Umbilical cord (tissue), 2 donors: ENCODE measurements around the gene MEGF6. TPM values are rescaled to one million over a fixed set of nuclear protein-coding genes. Genes with fewer than 3 reads are reported as not detected.
A peak's percentile ranks its signal among the peaks of the same experiment; 100 is the strongest.
"Not testable (repeated sequence)": the region's sequence is repeated elsewhere in the genome, so short reads cannot be mapped to it uniquely, and the experiment has no call there.

Source experiments
- DNase-seq: peaks from one replicate; pipeline ENCODE4 v3.0.0-alpha.2; 2015; ENCODE audit warnings: low spot score
- total RNA-seq: library from RNA; depleted of rRNA; stranded (reverse); fragments of >200 nt; gene quantifications from one replicate; pipeline ENCODE4 v1.2.3, GENCODE V29; 2014; ENCODE audit warnings: low replicate concordance; ENCODE audit not compliant: insufficient read depth

MEGF6 gene
- total RNA-seq, 1 donor from 2014 or later, result 45.3 TPM

DNA sequence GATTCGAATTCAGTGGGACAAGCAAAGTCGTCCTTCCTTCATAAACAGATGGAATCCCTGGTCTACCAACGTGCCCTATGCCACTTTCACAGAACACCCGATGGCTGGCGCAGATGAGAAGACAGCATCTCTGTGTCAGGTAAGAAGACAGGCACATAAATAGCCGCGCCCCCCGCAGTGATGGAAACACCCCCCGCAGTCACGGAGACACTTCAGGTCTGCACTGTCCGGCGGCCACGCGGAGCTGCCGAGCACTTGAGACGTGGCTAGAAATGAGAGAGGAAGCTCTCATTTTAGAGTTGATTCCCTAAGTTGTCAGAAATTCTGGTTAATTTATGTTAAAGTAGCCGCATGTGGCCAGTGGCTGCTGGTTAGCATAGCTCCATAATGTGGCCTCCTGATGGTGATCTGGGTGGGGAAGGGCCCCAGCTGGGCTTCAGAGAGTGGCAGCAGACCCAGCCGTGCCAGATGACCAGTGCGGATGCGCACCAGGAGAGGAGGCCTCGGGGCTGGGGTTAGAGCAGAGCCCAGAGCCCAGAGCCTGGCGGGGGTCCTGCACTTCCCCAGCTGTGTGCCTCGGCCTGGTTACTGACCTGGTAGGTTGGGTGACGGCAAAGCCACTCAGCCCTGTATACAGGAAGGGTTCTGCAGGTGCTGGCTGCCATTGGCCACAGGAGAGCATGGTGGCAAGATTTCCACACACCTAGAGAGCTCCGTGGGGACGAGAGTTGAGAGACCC, 16.4 kb upstream of the MEGF6 start:
- DNase-seq, result no peak

DNA sequence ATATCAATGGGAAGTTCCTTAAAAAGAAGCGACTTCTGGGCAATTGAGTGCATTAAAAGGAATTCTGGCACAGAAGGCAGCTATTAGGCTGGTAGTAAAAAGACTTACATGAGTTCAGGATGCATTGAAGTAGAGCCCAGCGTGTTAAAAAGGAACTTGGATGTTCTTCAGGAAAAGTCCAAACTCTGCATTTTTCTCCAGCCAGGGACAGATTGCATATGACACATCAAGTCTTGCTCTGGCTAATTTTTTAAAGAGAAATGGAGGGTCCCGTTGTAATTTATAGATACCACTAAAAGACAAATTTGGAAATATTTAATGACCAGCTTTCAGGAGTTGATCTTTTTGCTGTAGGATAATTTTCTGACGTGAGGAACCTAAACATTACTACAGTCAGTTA, 14.7 kb upstream of the MEGF6 start:
- no peak for DNase-seq

DNA sequence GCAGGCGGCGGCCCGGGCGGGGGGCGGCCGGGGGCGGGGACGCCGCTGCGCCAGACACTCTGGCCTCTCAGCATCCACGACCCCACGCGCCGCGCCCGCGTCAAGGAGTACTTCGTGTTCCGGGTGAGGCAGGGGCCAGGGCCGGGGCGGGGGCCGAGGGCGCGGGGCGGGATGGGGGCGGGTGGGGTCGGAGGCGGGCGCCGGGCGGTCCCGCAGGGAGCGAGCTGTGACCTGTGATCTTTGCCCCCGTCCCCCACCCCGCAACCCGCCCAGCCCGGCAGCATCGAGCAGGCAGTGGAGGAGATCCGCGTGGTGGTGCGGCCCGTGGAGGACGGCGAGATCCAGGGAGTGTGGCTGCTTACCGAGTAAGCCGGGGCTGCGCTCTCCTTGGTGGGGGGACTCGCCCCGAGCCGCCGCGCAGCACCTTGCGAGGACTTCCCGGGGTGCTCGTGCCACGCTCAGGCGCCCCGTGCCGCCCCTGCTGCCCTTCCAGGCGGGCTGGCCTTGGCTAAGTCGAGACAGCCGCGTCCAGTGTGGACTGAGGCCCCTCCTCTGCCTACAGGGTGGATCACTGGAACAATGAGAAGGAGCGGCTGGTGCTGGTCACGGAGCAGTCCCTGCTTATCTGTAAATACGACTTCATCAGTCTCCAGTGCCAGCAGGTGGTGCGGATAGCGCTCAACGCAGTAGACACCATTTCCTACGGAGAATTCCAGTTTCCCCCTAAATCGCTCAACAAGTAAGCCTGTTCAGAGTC, 14.0 kb upstream of the MEGF6 start:
- no peak for DNase-seq

DNA sequence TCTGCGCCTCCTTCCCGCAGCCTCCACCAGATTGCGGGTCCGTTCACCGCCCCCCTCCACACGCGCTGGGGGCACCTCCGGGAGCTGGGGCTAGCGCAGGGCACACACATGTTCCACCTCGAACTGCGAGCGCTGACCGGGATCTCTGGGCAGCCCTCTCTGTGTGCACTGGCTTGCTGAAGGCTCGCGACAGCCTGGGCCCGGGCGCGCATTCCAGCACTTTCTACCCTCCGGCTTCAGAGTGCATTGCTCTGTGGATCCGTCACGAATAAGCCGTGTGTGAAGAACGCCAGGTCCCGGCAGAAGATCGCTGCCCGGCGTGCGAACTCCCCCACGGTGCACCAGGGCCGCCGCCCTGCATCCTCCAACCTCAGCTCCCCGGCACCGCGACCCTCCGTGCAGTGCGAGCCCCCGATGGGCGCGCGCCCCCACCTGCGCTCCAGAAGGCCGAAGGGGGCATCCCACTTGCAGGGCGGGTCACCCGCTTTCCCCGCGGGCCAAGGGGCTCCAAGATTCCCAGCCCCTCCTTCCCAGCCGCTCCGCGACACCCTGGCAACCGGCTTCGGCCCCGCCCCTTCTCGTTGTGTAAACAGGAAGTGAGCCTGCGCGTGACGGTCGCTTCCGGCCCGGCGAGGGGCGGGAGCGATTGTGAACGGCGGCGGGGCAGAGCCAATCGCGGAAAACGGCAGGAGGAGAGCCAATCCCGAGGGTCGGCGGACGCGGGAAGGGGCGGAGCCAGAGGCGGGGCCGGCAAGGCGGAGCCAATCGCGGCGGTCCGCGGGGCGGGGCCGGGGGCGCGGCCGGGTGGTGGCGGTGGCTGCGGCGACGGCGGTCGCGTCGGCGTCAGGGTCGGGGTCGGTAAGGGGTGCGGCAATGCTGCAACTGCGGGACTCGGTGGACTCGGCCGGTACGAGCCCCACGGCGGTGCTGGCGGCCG, 13.2 kb upstream of the MEGF6 start, which contains the start of gene TPRG1L:
TSS of gene TPRG1L (plus strand) at position 816 of the 937 bp plus-strand sequence. CDS start at position 874, 58 bp downstream.
- DNase-seq, result peak; percentile 98

DNA sequence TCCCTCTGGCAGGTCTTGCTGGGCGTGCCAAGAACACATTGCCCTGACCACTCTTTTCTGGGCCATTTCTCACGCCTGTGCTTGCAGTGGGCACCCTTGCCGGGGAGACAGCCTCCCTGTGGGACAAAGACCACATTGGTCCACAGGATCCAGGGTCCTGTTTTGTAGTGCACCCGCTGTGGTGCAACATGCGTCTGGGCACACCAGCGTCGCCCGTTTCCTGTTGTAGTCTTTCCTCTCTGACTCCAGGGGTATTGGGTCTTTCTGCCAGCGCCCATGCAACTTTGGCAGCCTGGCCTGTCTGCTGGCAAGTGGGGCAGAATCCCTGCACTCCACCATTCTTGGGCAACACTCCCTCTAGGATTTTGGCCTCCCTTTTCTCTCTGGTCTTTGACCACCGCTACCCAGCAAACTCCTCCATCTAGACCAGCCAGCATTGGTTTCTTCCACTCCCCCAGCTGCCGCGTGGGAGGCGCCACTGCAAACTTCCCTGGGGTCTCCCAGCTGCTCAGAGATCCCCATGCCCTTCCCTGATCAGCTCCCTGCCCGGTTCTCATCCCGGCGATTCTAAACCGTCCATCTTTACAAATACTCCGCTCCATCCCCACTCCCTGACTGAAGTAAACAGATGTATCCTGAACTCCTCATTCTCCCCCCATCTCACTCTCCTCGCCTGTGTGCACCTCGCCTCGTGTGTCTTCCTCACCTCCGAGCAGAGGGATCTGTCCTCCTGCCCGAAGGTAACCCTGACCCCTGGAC, 12.3 kb upstream of the MEGF6 start:
- DNase-seq, result no peak

DNA sequence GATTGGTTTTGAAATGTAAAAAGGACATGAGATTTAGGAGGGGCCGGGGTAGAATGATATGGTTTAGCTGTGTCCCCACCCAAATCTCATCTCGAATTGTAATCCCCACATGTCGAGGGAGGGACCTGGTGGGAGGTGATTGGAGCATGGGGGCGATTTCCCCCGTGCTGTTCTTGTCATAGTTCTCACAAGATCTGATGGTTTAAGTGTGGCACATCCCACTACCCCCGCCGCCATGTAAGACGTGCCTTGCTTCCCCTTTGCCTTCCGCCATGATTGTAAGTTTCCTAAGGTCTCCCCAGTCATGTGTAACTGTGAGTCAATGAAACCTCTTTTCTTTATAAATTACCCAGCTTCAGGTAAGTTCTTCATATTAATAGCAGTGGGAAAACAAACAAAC, 10.8 kb upstream of the MEGF6 start:
- DNase-seq, result not testable (repeated sequence)

DNA sequence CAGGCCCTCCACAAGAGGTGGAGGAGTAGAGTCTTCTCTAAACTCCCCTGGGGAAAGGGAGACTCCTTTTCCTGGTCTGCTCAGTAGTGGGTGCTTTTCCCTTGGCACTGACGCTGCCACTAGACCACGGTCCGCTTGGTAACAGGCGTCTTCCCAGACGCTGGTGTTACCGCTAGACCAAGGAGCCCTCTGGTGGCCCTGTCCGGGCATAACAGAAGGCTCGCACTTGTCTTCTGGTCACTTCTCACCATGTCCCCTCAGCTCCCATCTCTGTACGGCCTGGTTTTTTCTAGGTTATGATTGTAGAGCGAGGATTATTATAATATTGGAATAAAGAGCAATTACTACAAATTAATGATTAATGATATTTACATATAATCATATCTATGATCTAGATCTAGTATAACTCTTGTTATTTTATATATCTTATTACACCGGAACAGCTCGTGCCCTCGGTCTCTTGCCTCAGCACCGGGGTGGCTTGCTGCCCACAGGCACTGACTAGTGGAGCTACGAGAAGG, 9.9 kb upstream of the MEGF6 start:
- DNase-seq, result not testable (repeated sequence)

DNA sequence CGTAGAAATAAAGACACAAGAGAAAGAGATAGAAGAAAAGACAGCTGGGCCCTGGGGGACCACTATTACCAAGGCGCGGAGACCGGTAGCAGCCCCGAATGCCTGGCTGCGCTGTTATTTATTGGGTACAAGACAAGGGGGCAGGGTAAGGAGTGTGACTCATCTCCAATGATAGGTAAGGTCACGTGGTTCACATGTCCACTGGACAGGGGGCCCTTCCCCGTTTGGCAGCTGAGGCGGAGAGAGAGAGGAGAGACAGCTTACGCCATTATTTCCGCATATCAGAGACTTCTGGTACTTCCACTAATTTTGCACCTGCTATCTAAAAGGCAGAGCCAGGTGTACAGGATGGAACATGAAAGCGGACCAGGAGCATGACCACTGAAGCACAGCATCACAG, 9.4 kb upstream of the MEGF6 start:
- DNase-seq, result no peak

DNA sequence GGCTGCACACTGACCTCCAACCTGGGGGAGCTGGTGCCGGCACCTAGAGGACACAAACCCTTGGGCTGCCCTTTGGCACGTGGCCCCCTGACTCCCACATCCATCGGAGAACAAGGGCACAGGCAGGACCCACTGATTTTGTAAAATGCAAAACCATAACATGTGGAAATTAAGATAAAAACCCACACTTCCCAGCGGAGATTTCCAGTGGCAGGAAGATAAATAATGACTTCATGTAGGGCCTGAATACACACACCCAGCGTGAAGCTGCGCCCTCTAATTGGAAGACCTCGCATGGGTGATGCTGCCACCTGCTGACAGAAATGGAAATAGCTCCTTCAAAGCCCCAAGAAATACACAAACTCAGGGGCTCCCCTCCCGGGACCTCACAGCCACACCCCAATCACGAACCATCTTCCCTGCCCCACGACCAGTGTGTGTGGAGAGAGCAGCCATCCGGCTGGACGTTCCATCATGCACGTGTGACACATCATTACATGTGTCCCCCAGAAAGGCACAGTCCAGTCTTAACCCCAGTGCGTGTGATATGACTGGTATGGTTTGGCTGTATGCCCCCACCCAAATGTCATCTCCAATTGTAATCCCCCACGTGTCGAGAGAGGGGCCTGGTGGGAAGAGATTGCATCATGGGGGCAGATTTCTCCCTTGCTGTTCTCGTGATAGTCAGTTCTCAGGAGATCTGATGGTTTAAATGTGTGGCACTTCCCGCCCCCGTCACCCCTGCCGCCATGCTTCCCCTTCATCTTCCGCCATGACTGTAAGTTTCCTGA, 7.8 kb upstream of the MEGF6 start:
- DNase-seq, result peak; percentile 88

DNA sequence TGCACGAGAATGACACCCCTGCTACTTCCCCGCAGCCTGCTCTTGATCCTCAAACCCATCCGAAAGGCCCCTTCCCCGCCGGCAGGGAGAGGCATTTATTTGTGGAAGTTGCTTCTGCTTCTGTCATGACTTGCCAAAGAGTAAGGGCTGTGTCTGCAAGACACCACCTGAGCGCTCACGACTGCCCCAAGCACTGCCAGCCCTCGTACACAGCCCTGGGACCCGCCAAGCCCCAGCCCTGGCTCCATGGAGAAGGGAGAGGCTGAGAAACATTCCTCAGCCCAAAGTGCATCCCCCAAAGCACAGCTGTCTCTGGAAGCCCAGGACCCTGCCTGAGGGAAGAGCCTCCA, 7.2 kb upstream of the MEGF6 start:
- DNase-seq, result no peak

DNA sequence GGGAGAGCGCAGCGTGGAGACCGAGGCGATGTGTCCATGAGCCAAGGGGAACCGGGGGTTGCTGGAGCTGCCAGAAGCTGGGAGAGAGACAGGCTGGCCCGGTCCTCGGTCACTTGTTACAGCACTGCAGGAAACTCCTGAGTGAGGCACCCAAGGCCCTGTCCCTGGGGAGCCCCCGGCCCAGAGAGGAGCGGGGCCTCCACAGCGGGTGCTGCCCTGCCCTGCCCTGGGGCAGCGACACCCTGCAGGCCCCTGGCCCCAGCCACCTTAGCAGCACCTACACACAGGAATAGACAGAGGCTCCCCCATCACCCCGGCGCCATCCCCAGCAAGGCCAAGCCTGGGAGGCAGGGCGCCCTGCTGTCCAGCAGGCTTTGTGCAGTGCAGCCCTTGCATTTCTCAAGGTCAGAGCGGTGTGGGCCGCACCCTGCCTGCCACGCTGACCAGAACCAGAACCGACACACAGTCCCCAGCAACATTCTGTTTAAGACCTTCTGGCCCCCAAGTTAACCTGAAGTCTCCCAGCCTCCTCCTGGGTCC, 6.6 kb upstream of the MEGF6 start:
- no peak for DNase-seq

DNA sequence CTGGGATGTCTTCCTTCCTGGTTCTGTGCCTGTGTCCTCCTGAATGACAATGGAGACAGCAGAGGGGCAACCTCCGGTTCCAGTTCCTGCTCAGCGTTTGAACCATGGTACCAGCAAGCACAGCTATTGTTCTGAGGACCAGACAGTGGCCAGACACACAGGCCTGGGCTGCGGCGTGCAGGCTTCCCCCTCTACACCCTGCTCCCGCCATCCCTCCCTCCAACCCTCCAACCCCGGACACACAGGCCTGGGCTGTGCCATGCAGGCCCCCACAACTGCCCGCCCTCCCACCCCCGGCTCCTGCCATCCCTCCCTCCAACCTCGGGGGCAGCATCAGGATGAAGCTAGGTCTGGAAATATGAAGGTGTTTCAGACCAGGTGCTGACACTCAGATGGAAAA, 5.6 kb upstream of the MEGF6 start:
- DNase-seq, result no peak

DNA sequence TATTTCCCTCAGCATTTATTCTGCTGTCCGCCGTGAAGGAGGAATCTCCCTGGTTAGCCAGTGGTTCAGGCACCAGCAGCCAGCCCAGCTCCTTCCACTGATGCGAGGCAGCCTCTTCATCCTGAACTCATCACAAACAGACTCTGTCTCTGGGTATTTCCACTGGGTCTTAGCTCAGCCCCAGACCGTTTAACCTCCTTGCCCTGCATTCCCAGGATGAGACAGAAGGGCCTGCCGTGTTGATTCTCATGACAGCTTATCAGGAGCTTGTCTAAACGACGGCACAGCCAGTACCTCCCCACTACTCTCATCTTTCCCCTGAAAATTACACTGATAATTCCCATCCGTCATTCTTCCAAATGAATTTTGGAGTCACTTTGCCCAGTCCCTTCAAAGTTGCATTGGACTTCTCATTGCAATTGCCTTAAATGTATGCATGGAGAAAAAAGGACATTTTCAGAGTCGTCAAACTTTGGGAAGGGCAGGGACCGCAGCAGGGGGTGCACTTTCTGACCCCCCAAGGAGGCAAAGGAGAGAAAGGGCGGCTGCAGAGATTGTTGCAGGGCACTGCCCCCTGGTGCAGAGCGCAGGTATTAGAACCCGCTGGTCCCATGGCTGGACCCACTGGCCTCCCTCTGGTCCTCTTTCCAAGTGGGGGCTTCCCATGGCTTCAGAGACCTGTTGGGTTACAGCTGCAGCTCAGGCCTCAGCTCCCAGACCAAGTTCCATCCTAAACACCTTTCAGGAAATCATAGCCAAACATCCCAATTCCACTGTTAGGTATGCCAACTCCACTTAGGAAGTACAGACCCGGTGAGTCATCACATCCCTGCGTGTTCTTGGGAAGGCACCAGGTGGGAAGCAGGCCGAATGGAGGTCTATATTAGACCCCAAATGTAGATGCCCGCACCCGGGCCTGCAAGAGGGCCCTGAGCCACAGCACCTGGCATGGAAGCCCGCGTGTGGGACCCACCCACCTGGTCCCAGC, 3.7 kb upstream of the MEGF6 start:
- no peak for DNase-seq

DNA sequence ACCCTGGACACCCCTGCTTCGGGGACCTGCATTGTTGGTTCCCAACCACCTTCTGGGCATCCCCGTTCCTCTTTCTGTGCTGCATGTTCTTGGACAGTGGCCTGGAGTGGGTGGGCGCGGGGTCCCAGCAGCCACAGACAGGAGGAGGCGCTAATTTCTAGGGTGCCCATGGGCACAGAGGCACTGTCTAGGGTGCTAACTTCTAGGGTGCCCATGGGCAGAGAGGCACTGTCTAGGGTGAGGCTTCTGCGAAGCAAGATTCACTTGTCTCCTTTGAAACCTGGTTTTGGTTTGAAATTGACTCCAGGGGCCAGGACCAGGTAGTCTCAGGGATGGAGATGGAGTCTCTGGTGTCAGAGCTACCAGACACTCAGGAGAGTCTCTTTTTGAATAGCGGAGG, 815 bp upstream of the MEGF6 start:
- DNase-seq, result no peak

DNA sequence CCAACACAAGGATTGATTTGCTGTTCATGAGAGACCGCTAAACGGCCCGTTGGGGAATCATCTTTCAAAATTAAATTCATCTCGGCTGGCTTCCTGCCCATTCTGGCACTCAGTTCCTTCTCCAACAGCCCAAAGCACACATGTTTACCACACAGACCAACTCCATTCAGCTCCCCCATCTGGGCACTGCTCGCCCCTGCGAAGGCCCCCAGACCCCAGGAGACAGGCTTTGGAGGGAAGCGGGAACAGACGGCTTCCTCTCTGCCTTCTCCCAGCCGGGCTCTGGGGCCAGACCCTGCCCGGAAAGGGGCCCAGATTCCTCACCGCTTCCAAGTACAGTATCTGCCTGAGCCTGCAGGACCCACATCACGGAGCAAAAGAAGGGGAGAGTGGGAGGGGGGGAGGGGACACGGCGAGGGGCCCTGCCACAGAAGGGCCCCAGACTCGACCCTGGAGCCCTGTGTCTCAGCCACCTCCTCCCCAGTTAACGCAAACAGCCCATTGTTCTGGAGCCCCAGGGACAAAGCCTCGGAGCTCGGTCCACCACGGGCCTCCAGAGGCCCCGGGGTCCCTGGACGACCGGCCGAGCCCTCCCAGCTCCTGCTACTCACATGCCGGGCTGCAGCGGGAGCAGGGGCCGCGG, 660 bp downstream of the MEGF6 start:
- peak; percentile 57 for DNase-seq

DNA sequence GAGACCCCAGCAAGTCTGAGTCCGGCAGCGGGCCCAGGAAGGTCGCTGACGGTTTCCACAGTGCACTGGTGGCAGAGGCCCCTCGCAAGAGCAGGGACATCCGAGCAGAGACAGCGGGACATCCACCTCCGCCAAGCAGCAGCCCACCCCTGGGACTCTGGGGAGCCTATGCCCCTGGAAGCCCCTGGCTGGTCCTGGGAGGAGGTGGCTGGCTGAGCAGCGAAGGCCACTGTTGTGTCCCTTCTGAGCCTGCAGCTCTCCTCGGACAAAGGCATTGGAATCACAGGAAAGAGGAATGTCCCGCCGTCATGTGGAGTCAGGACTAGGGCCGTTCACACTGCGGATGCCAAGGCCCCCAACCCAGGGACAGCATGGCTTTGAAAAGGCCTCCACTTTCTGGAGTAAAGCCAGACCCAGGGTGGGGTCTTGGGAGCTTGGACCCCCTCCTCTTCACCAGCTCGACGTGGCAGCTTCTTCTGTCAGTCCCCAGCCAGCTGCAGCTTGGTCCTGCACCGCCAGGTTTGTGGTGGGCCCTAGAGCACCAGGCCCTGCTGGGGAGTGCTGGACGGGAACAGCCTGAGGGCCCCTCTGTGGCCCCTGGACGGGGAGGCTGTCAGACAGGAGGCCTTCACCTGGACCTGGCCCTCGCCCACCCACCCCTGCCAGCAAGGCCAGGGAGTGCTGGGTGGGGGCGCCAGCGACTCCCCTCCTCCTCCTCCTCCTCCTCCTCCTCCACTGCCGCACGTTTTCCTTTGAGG, 1.4 kb downstream of the MEGF6 start:
- DNase-seq, result no peak

DNA sequence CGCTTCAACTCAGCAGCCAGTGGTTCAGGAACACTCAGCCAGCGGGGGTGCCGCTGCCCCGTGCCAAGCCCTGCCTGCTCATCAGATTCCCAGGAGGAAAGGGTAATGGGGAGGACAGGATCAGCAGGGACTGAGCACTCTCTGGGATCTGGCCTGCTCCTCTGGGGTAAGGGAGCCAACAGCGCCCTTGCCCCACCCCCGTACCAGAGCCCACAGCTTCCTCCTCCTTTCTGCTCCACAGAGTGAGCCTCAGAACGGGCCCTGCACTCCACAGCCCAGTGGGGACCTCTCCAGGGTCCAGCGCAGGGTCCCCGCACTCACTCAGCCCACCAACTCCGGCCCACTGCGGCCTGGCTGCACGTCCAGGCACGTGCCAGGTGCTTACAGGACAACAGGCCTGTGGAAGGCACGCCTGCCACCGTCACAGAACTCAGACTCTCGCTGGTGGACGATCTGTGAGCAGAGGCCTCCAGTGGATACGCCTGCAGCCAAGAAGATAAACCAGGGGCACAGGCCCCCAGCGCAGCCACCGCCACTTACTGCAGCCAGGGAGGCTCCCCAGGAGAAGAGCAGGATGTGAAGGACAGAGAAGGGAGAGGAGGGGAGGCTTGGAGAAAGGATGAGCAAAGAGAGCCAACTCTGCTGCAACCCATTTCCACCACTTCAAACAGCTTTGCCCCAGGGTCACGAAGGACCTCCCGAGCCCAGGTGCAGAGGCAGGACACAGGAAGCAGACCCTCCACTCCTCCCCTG, 2.1 kb downstream of the MEGF6 start:
- no peak for DNase-seq
